BLaER1 treated with 17β-estradiol and CSF1 and Interleukin-3, amounts not matched to agents 10 nM and 100 nM (cell line): Measurements from ENCODE around the gene IVD.
A peak's percentile ranks its signal among the peaks of the same experiment; 100 is the strongest.

Experiments
- H3K27ac ChIP-seq, 11 experiments: shearing (Covaris generic); formaldehyde crosslinking; 2 replicates each; pipeline ENCODE4 v1.8.1; 2022
- H3K27me3 ChIP-seq, 11 experiments: shearing (Covaris generic); formaldehyde crosslinking; 2 replicates each; pipeline ENCODE4 v1.8.1; 2022
- H3K36me3 ChIP-seq, 11 experiments: shearing (Covaris generic); formaldehyde crosslinking; 2 replicates each; pipeline ENCODE4 v1.8.1; 2022
- H3K4me1 ChIP-seq, 10 experiments: shearing (Covaris generic); formaldehyde crosslinking; 2 replicates each; pipeline ENCODE4 v1.8.1; 2022
- H3K4me2 ChIP-seq, 11 experiments: shearing (Covaris generic); formaldehyde crosslinking; 2 replicates each; pipeline ENCODE4 v1.8.1; 2022
- H3K4me3 ChIP-seq, 10 experiments: shearing (Covaris generic); formaldehyde crosslinking; 2 replicates each; pipeline ENCODE4 v1.8.1; 2022
- H3K9ac ChIP-seq, 11 experiments: shearing (Covaris generic); formaldehyde crosslinking; 2 replicates each; pipeline ENCODE4 v1.8.1; 2022
- H3K9me3 ChIP-seq, 11 experiments: shearing (Covaris generic); formaldehyde crosslinking; replicated peaks in 1 of 11; 2 replicates each; pipeline ENCODE4 v1.8.1; 2022
- H4K20me1 ChIP-seq, 11 experiments: shearing (Covaris generic); formaldehyde crosslinking; 2 replicates each; pipeline ENCODE4 v1.8.1; 2022
- Cebpa-rat ChIP-seq, 11 experiments: shearing (Covaris generic); IDR thresholded peaks; 2 replicates each; pipeline ENCODE4 v1.8.1; 2022

The IVD gene

GRCh38 chr15:40405501-40406381, at the start of gene IVD:
Gene IVD, plus strand, starts transcription at chr15:40405795. Its CDS starts 33 bp downstream, at chr15:40405828.
- no peak for TF ChIP-seq Cebpa-rat (IDR thresholded peaks at IDR 0.05)
- H3K36me3 ChIP-seq: peaks cover 25 to 47% (median 37%) of the 10 kb centered on the region in 11 experiments
- peak within 1 kb of the TSS; percentile 88 to 98 (median 94) for H3K4me2 ChIP-seq

GRCh38 chr15:40355976-40356585, 49.5 kb upstream of the IVD start:
- Histone ChIP-seq H3K27me3 (no peaks in the 10 kb centered on the region; a peak in 3 of 22 replicates), H3K4me3 (no peak overlapping the region), H3K9me3 (no peaks in the 10 kb centered on the region), H3K36me3 (no peaks in the 10 kb centered on the region), H3K27ac (no peak overlapping the region), H3K9ac (no peak overlapping the region), H4K20me1 (peaks cover 0 to 30% (median 11%) of the 10 kb centered on the region in 11 experiments; a peak in 13 of 22 replicates), H3K4me2 (0 out of 22 replicates have a peak overlapping the region, but pooled peaks of 1 of the 11 experiments have one; percentile 17), H3K4me1 (peaks cover 10 to 35% (median 25%) of the 10 kb centered on the region in 10 experiments)
- TF ChIP-seq Cebpa-rat (IDR thresholded peaks at IDR 0.05): no peak

More at GRCh38 chr15:40405501-40406381, at the start of gene IVD:
- H3K9ac ChIP-seq: peak within 1 kb of the TSS; percentile 80 to 89 (median 85)
- H3K9me3 ChIP-seq: no peaks in the 10 kb centered on the region
- H3K4me3 ChIP-seq: peak within 1 kb of the TSS; percentile 70 to 86 (median 78)
- peaks cover 25 to 38% (median 32%) of the 10 kb centered on the region in 10 experiments for H3K4me1 ChIP-seq
- H3K27ac ChIP-seq: peak within 1 kb of the TSS; percentile 58 to 86 (median 80); a peak in 21 of 22 replicates
- H4K20me1 ChIP-seq: peaks cover 0 to 31% (median 17%) of the 10 kb centered on the region in 11 experiments; a peak in 15 of 22 replicates
- H3K27me3 ChIP-seq: no peaks in the 10 kb centered on the region

GRCh38 chr15:40357246-40357645, 48.3 kb upstream of the IVD start:
- H3K4me3 ChIP-seq: peak overlapping the region in 9 of 10 experiments; percentile 51 to 78 (median 65); a peak in 10 of 20 replicates
- H3K9ac ChIP-seq: no peak overlapping the region
- no peak for TF ChIP-seq Cebpa-rat (IDR thresholded peaks at IDR 0.05)
- H3K4me2 ChIP-seq: peak overlapping the region; percentile 81 to 99 (median 97)
- no peak overlapping the region for H3K27ac ChIP-seq
- H4K20me1 ChIP-seq: peaks cover 0 to 38% (median 14%) of the 10 kb centered on the region in 11 experiments; a peak in 13 of 22 replicates
- H3K9me3 ChIP-seq: no peaks in the 10 kb centered on the region
- H3K4me1 ChIP-seq: peaks cover 10 to 34% (median 25%) of the 10 kb centered on the region in 10 experiments
- H3K36me3 ChIP-seq: no peaks in the 10 kb centered on the region
- H3K27me3 ChIP-seq: no peaks in the 10 kb centered on the region; a peak in 3 of 22 replicates

- no peak for TF ChIP-seq Cebpa-rat (IDR thresholded peaks at IDR 0.05)
- H3K4me3 ChIP-seq: peak within 1 kb of the TSS; percentile 51 to 78 (median 66)
Measured at GRCh38 chr15:40357723-40358470, 47.7 kb upstream of the IVD start, which contains the start of gene DISP2. Gene DISP2, plus strand, starts transcription at chr15:40358219. Its CDS starts 103 bp downstream, at chr15:40358322.

GRCh38 chr15:40358471-40359353, 46.9 kb upstream of the IVD start:
- Histone ChIP-seq H4K20me1 (peaks cover 0 to 39% (median 14%) of the 10 kb centered on the region in 11 experiments; a peak in 13 of 22 replicates), H3K27me3 (no peaks in the 10 kb centered on the region; a peak in 3 of 22 replicates), H3K9ac (peak overlapping the region in 8 of 11 experiments; percentile 13 to 55 (median 44); a peak in 10 of 22 replicates), H3K9me3 (no peaks in the 10 kb centered on the region), H3K4me3 (peak overlapping the region; percentile 51 to 78 (median 66)), H3K4me2 (peak overlapping the region; percentile 81 to 99 (median 97)), H3K4me1 (peaks cover 10 to 34% (median 25%) of the 10 kb centered on the region in 10 experiments), H3K27ac (no peak overlapping the region), H3K36me3 (no peaks in the 10 kb centered on the region)
- no peak; a peak in 1 of 22 replicates for TF ChIP-seq Cebpa-rat (IDR thresholded peaks at IDR 0.05)

More at GRCh38 chr15:40357723-40358470, 47.7 kb upstream of the IVD start, which contains the start of gene DISP2:
- Histone ChIP-seq H4K20me1 (peaks cover 0 to 39% (median 14%) of the 10 kb centered on the region in 11 experiments; a peak in 13 of 22 replicates), H3K4me1 (peaks cover 10 to 34% (median 25%) of the 10 kb centered on the region in 10 experiments), H3K27ac (no peak within 1 kb of the TSS), H3K36me3 (no peaks in the 10 kb centered on the region), H3K9ac (peak within 1 kb of the TSS in 9 of 11 experiments; percentile 13 to 58 (median 44); a peak in 11 of 22 replicates), H3K27me3 (no peaks in the 10 kb centered on the region; a peak in 3 of 22 replicates), H3K9me3 (no peaks in the 10 kb centered on the region), H3K4me2 (peak within 1 kb of the TSS; percentile 81 to 99 (median 97))

- no peaks in the 10 kb centered on the region; a peak in 1 of 22 replicates for H3K36me3 ChIP-seq
- no peak overlapping the region for H3K27ac ChIP-seq
- peaks cover 10 to 21% (median 18%) of the 10 kb centered on the region in 10 experiments for H3K4me1 ChIP-seq
- H4K20me1 ChIP-seq: peaks cover 0 to 39% (median 14%) of the 10 kb centered on the region in 11 experiments; a peak in 13 of 22 replicates
- H3K27me3 ChIP-seq: no peaks in the 10 kb centered on the region; a peak in 3 of 22 replicates
- no peak for TF ChIP-seq Cebpa-rat (IDR thresholded peaks at IDR 0.05)
- no peaks in the 10 kb centered on the region for H3K9me3 ChIP-seq
- H3K4me3 ChIP-seq: no peak overlapping the region
- H3K4me2 ChIP-seq: no peak overlapping the region
- no peak overlapping the region for H3K9ac ChIP-seq
Measured at GRCh38 chr15:40360015-40360414, 45.6 kb upstream of the IVD start.

GRCh38 chr15:40361640-40362039, 44.0 kb upstream of the IVD start:
- H3K9me3 ChIP-seq: no peaks in the 10 kb centered on the region
- no peaks in the 10 kb centered on the region; a peak in 1 of 22 replicates for H3K36me3 ChIP-seq
- peaks cover 11 to 26% (median 21%) of the 10 kb centered on the region in 10 experiments for H3K4me1 ChIP-seq
- no peak overlapping the region for H3K9ac ChIP-seq
- H3K4me2 ChIP-seq: no peak overlapping the region; a peak in 1 of 22 replicates
- no peaks in the 10 kb centered on the region; a peak in 3 of 22 replicates for H3K27me3 ChIP-seq
- no peak for TF ChIP-seq Cebpa-rat (IDR thresholded peaks at IDR 0.05)
- H3K27ac ChIP-seq: no peak overlapping the region
- no peak overlapping the region for H3K4me3 ChIP-seq
- peaks cover 0 to 37% (median 14%) of the 10 kb centered on the region in 11 experiments; a peak in 13 of 22 replicates for H4K20me1 ChIP-seq
